Natural killer cell (primary cell): Measurements from ENCODE around the gene EDNRB. TPM values are rescaled to one million over a fixed set of nuclear protein-coding genes. Genes with fewer than 3 reads are reported as not detected.

Experiments used
- ATAC-seq, 3 donors: fragments of 150-1000 bp in 2 of 3; fragments of 200-7000 bp in 1 of 3; cut with Tn5 transposase; 1 replicate in 1 of 3; 2 replicates in 2 of 3; pipeline ENCODE4 v1.10.0; 2021; ENCODE audit warnings: mild to moderate bottlenecking in 2 of 3, moderate library complexity in 2 of 3
- DNase-seq, 2 donors: peaks; one replicate each; pipeline versions ENCODE4 v3.0.0 to v3.0.0-alpha.2; 2013 to 2021; ENCODE audit warnings: mixed read lengths in 1 of 2
- H3K27ac ChIP-seq: one replicate; pipeline ENCODE4 v1.5.1; 2013; ENCODE audit warnings: mild to moderate bottlenecking, low read length
- H3K27me3 ChIP-seq: one replicate; pipeline ENCODE4 v1.6.1; 2013; ENCODE audit warnings: low read length; ENCODE audit not compliant: control insufficient read depth, insufficient read depth
- H3K36me3 ChIP-seq: one replicate; pipeline ENCODE4 v1.6.1; 2013; ENCODE audit warnings: low read length; ENCODE audit not compliant: control insufficient read depth, insufficient read depth
- H3K4me1 ChIP-seq: one replicate; pipeline ENCODE4 v1.6.1; 2013; ENCODE audit warnings: low read length; ENCODE audit not compliant: control insufficient read depth, insufficient read depth
- H3K4me3 ChIP-seq: one replicate; pipeline ENCODE4 v1.5.1; 2013; ENCODE audit warnings: low read length
- H3K9me3 ChIP-seq: one replicate; pipeline ENCODE4 v1.6.1; 2013; ENCODE audit warnings: low read length; ENCODE audit not compliant: control insufficient read depth, insufficient read depth
- H3K27ac Mint-ChIP-seq, 2 donors: one replicate each; pipeline ENCODE4 v1.8.0; 2022; ENCODE audit warnings: mild to moderate bottlenecking in 2 of 2, mixed read lengths in 2 of 2, moderate library complexity in 1 of 2
- H3K27me3 Mint-ChIP-seq, 2 donors: one replicate each; pipeline ENCODE4 v1.8.0; 2022; ENCODE audit warnings: low read depth in 2 of 2, mixed read lengths in 2 of 2
- H3K36me3 Mint-ChIP-seq: one replicate; pipeline ENCODE4 v1.8.0; 2022; ENCODE audit warnings: mixed read lengths
- H3K4me1 Mint-ChIP-seq, 2 donors: one replicate each; pipeline ENCODE4 v1.8.0; 2022; ENCODE audit warnings: mixed read lengths in 2 of 2
- H3K4me3 Mint-ChIP-seq: one replicate; pipeline ENCODE4 v1.8.0; 2022; ENCODE audit warnings: mild to moderate bottlenecking, moderate library complexity, mixed read lengths
- H3K9me3 Mint-ChIP-seq, 2 donors: one replicate each; pipeline ENCODE4 v1.8.0; 2022; ENCODE audit warnings: mixed read lengths in 2 of 2
- WGBS: methylation state at CpG from one replicate; pipeline ENCODE4 v1.1.7; 2013; ENCODE audit warnings: missing lambda C conversion rate; ENCODE audit not compliant: insufficient coverage; 5-methylcytosine and 5-hydroxymethylcytosine counted together
- intact Hi-C: fragments of 100-400 bp; cut with micrococcal nuclease; formaldehyde crosslinking; loops from one replicate; pipeline ENCODE4 v1.14.2; 2022
- total RNA-seq, 4 donors: library from RNA; stranded (reverse); fragments of 120-200 nt in 1 of 4; gene quantifications; one replicate each; pipeline versions ENCODE4 v1.2.3 to v1.2.4, GENCODE V29; 2013 to 2022
- TF ChIP-seq, protein P1 (sequence below): fragments of 200-600 bp; IDR thresholded peaks from one replicate; pipeline ENCODE4 v1.8.0; 2022; ENCODE audit warnings: antibody characterized with exemption

Gene EDNRB
- total RNA-seq, 3 donors from 2014 or later (not counting 1 experiment from before 2014, with no cell fraction given), result not detected

GRCh38 chr13:77876176-77876575 is 42.5 kb downstream of the EDNRB start:
- peaks cover 0 to 2% of the 10 kb centered on the region in 2 donors for H3K27me3 Mint-ChIP-seq
- H3K27ac Mint-ChIP-seq, result no peak overlapping the region
- Histone ChIP-seq H3K9me3 (no peaks in the 10 kb centered on the region), H3K27me3 (no peaks in the 10 kb centered on the region), H3K27ac (no peak overlapping the region), H3K4me1 (no peaks in the 10 kb centered on the region), H3K36me3 (no peaks in the 10 kb centered on the region), H3K4me3 (no peak overlapping the region)
- no peak overlapping the region for H3K4me3 Mint-ChIP-seq
- DNase-seq (no peak), ATAC-seq (no peak)
- TF ChIP-seq, protein P1, sequence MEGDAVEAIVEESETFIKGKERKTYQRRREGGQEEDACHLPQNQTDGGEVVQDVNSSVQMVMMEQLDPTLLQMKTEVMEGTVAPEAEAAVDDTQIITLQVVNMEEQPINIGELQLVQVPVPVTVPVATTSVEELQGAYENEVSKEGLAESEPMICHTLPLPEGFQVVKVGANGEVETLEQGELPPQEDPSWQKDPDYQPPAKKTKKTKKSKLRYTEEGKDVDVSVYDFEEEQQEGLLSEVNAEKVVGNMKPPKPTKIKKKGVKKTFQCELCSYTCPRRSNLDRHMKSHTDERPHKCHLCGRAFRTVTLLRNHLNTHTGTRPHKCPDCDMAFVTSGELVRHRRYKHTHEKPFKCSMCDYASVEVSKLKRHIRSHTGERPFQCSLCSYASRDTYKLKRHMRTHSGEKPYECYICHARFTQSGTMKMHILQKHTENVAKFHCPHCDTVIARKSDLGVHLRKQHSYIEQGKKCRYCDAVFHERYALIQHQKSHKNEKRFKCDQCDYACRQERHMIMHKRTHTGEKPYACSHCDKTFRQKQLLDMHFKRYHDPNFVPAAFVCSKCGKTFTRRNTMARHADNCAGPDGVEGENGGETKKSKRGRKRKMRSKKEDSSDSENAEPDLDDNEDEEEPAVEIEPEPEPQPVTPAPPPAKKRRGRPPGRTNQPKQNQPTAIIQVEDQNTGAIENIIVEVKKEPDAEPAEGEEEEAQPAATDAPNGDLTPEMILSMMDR, result no peak
- H3K9me3 Mint-ChIP-seq, result peaks cover 0 to 2% of the 10 kb centered on the region in 2 donors
- no peaks in the 10 kb centered on the region for H3K4me1 Mint-ChIP-seq
- intact Hi-C loops, result no loop called here
- H3K36me3 Mint-ChIP-seq, result no peaks in the 10 kb centered on the region
- WGBS, result 92% methylated on average over 2 of the region's 2 CpGs

DNA sequence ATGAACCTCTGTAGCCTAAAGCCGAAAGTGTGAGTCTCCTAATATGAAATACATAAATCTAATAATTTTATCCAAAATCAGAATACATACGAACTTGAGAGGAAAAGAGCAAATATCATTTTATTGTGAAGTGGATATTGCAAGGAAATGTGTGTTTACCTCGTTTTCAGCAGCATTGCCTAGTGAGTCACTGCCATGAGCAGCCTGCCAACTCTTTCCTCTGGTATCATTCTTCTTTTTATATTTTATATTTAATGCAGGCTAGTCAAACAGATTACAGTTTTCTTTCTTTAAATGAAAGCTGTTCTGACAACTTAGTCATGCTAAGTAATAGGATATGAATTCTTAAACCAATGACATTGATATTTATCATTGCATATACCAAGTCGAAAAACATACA is 44.2 kb downstream of the EDNRB start:
- no peaks in the 10 kb centered on the region for H3K36me3 Mint-ChIP-seq
- no peak overlapping the region for H3K4me3 Mint-ChIP-seq
- Histone ChIP-seq H3K4me1 (no peaks in the 10 kb centered on the region), H3K36me3 (no peaks in the 10 kb centered on the region), H3K27ac (no peak overlapping the region), H3K9me3 (no peaks in the 10 kb centered on the region), H3K4me3 (no peak overlapping the region), H3K27me3 (no peaks in the 10 kb centered on the region)
- TF ChIP-seq, protein P1, result no peak
- H3K27me3 Mint-ChIP-seq, result peaks cover 2 to 7% of the 10 kb centered on the region in 2 donors
- ATAC-seq (no peak), DNase-seq (no peak)
- no peak overlapping the region for H3K27ac Mint-ChIP-seq
- WGBS, result 60% methylated on average over 1 of the region's 4 CpGs
- no peaks in the 10 kb centered on the region for H3K4me1 Mint-ChIP-seq
- intact Hi-C loops, result no loop called here
- H3K9me3 Mint-ChIP-seq, result peaks cover 0 to 2% of the 10 kb centered on the region in 2 donors

GRCh38 chr13:77872995-77873394 is 45.6 kb downstream of the EDNRB start:
- H3K4me3 ChIP-seq, result no peak overlapping the region
- H3K4me3 Mint-ChIP-seq, result no peak overlapping the region
- peaks cover 0 to 7% of the 10 kb centered on the region in 2 donors for H3K27me3 Mint-ChIP-seq
- WGBS, result 69% methylated on average over 5 of the region's 5 CpGs
- ATAC-seq (no peak), DNase-seq (no peak)
- H3K4me1 Mint-ChIP-seq, result no peaks in the 10 kb centered on the region
- no peaks in the 10 kb centered on the region for H3K36me3 ChIP-seq
- H3K27ac Mint-ChIP-seq, result no peak overlapping the region
- no peaks in the 10 kb centered on the region for H3K4me1 ChIP-seq
- no peaks in the 10 kb centered on the region for H3K9me3 ChIP-seq
- TF ChIP-seq, protein P1, result no peak
- intact Hi-C loops, result no loop called here
- H3K27me3 ChIP-seq, result no peaks in the 10 kb centered on the region
- peaks cover 2 to 3% of the 10 kb centered on the region in 2 donors for H3K9me3 Mint-ChIP-seq
- no peak overlapping the region for H3K27ac ChIP-seq
- H3K36me3 Mint-ChIP-seq, result no peaks in the 10 kb centered on the region

GRCh38 chr13:77871596-77871995 is 47.0 kb downstream of the EDNRB start:
- H3K27me3 ChIP-seq, result no peaks in the 10 kb centered on the region
- Mint-ChIP-seq H3K9me3 (peaks cover 3 to 9% of the 10 kb centered on the region in 2 donors), H3K4me3 (no peak overlapping the region), H3K4me1 (no peaks in the 10 kb centered on the region), H3K27ac (no peak overlapping the region), H3K27me3 (peaks cover 0 to 7% of the 10 kb centered on the region in 2 donors), H3K36me3 (no peaks in the 10 kb centered on the region)
- H3K4me3 ChIP-seq, result no peak overlapping the region
- ATAC-seq, result no peak
- intact Hi-C loops, result no loop called here
- no peak for DNase-seq
- no peaks in the 10 kb centered on the region for H3K36me3 ChIP-seq
- no peak overlapping the region for H3K27ac ChIP-seq
- H3K9me3 ChIP-seq, result no peaks in the 10 kb centered on the region
- no peaks in the 10 kb centered on the region for H3K4me1 ChIP-seq
- TF ChIP-seq, protein P1, result no peak
